HG02981 (cell line): ENCODE measurements around the gene ST6GALNAC1.
"Not testable (repeated sequence)": the region's sequence is repeated elsewhere in the genome, so short reads cannot be mapped to it uniquely, and the experiment has no call there.

Experiments
- ATAC-seq: cut with Tn5 transposase; IDR thresholded peaks from one replicate; pipeline ENCODE4 v1.9.1; 2021; ENCODE audit warnings: mild to moderate bottlenecking, moderate library complexity; ENCODE audit not compliant: unreplicated experiment

ST6GALNAC1 gene

GRCh38 chr17:76642994-76643393, 563 bp downstream of the ST6GALNAC1 start:
- ATAC-seq = no peak

- ATAC-seq = no peak
These were observed 1.5 kb downstream of the ST6GALNAC1 start for GRCh38 chr17:76642032-76642561.

- ATAC-seq = no peak
These were observed 2.1 kb downstream of the ST6GALNAC1 start for GRCh38 chr17:76641501-76641900.

- no peak for ATAC-seq
These were observed 2.8 kb downstream of the ST6GALNAC1 start for GRCh38 chr17:76640550-76641380.

- no peak for ATAC-seq
These were observed 5.3 kb downstream of the ST6GALNAC1 start for GRCh38 chr17:76638263-76638662.

- not testable (repeated sequence) for ATAC-seq
These were observed 6.9 kb downstream of the ST6GALNAC1 start for GRCh38 chr17:76636486-76637206.

- no peak for ATAC-seq
These were observed 7.7 kb downstream of the ST6GALNAC1 start for GRCh38 chr17:76635659-76636360.

- no peak for ATAC-seq
These were observed 8.5 kb downstream of the ST6GALNAC1 start for GRCh38 chr17:76635039-76635438.

- ATAC-seq = no peak
These were observed 9.8 kb downstream of the ST6GALNAC1 start for GRCh38 chr17:76633628-76634328.

GRCh38 chr17:76631821-76632565, 11.6 kb downstream of the ST6GALNAC1 start:
- ATAC-seq = no peak

GRCh38 chr17:76630151-76630550, 13.4 kb downstream of the ST6GALNAC1 start:
- ATAC-seq = no peak

GRCh38 chr17:76627510-76627909, 16.0 kb downstream of the ST6GALNAC1 start:
- ATAC-seq = no peak

GRCh38 chr17:76626442-76626841, 17.1 kb downstream of the ST6GALNAC1 start:
- no peak for ATAC-seq

GRCh38 chr17:76625496-76625895, 18.1 kb downstream of the ST6GALNAC1 start:
- ATAC-seq = no peak

- ATAC-seq = no peak
These were observed 20.0 kb downstream of the ST6GALNAC1 start for GRCh38 chr17:76623271-76624146.

GRCh38 chr17:76617838-76618237, 25.7 kb downstream of the ST6GALNAC1 start:
- no peak for ATAC-seq

GRCh38 chr17:76614912-76615617, 28.5 kb downstream of the ST6GALNAC1 start:
- ATAC-seq = no peak

GRCh38 chr17:76614064-76614759, 29.3 kb downstream of the ST6GALNAC1 start:
- ATAC-seq = not testable (repeated sequence)
